Islet of Langerhans (tissue), 1 donor: ENCODE data around the gene KLHDC10.

Experiments
- FAIRE-seq: peaks from one replicate; lab custom pipeline; 2011; peaks lifted over from hg19 to GRCh38; lab: Jason Lieb, UNC

KLHDC10 gene

DNA sequence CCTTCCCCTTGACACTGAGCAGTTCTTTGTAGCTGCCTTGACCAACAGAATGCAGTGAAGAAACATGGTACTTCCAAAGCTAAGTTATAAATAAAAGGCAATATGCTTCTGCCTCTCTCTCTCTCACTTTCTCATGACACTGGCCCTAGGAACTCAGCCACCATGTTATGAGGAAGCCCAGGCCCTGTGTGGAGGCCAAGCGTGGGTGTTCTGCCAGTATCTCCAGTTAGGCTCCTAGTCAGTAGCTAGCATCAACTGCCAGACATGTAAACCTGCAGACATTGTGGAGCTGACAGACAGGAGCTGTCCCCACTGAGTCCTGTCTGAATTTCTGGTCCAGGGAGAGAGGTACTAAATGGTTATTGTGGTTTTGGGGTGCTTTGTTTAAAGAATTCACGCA lies 89.7 kb downstream of the KLHDC10 start:
- no peak for FAIRE-seq

DNA sequence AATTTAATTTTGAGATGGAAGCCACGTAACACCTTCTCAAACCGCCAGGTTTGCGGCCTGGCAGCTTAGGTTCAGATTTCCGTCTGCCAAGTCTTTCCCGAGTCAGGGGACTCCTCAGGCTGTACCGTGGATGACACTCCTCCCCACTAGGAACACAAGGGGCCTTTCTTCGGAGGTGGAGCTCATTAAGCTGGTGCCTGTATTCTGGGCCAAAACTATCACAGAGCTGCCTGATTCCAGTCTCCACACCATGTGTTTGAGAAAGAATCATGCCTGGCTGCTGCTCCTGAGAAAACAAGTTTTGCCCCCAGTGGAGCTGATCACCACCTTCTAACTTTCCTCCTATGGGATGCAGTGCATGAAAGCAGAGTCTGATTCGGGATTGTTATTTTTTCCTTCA lies 90.1 kb downstream of the KLHDC10 start:
- no peak for FAIRE-seq

DNA sequence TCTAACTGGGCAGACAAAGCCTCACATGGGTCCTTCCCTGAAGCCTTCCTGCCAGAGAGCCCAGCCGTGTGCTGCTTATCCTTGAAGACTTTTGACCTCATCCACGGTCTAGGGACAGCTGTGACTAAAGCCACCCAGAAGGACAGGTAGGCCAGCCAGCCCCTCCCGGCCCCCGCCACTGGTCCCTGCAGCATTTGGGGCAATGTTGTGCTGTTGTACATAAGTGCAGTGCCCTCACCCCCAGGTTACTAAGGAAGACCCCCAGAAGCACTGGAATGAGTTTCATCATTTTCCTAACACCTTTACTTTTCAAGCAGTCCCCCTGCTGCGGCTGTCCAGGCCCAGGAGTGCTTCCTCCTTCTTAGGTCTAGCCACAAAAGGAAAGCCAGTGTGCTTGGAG lies 91.9 kb downstream of the KLHDC10 start:
- FAIRE-seq: no peak

DNA sequence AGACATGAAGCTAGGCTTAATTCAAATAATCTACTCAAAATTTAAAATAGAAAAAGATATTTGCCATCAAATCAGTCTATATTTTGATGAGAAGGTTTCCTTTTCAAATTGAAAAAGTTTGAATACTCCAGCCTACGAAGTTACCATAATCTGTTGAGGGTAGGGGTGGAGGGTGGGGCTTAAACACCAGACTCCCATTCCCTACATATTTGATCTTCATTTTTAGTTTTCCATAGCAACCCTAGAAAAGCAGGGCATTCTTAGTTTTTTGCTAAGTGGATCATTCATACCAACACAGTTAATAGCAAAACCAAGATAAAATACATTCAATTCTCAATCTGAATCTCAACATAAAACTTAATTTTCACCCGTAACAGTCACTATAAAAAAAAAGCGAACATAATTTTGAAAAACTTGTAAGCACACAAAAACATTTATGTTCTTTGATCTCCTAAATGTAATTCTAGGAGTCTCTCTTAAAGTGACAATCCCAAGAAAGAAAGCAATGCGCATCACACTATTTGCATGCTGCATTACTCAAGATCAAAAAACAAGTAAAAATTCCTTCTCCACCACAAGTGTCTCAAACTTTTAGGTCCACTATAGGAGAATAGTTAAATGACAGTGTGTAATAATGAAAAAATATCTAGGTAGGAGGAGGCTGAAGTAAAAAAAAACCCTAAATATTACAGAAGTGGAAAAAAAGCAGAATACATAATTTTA lies 104.1 kb downstream of the KLHDC10 start:
- FAIRE-seq: no peak

DNA sequence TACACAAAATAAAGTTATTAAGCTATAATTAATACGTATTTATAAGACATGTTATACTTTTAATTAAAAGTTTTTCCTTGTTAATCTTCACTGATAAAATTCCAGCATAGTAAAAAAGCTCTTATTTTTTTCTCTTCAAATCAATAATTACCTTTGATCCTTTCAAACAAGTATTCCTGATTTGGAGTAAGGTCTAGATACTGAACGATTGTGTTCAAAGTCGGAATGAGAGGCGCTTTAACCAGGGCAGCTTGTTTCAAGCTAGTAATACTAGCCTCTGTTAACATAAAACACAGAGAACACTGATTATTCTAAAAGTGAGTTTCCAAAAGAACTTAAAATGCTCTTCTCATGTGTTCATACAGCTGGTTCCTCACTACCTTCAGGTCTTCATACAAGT lies 107.9 kb downstream of the KLHDC10 start:
- FAIRE-seq: no peak

DNA sequence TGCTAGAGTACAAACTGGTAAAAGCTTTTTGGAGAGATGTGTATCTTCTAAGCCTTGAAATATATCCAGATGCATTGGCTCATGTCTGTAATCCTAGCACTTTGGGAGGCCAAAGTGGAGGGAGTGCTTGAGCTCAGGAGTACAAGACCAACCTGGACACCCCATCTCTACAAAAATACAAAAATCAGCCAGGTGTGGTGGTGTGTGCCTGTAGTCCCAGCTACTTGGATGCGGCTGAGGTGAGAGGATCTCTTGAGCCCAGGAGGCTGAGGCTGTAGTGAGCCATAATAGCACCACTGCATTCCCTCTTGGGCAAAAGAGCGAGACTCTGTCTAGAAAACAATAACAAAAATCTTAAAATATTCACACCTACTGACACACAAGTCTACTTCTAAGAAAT lies 109.3 kb downstream of the KLHDC10 start:
- no peak for FAIRE-seq

DNA sequence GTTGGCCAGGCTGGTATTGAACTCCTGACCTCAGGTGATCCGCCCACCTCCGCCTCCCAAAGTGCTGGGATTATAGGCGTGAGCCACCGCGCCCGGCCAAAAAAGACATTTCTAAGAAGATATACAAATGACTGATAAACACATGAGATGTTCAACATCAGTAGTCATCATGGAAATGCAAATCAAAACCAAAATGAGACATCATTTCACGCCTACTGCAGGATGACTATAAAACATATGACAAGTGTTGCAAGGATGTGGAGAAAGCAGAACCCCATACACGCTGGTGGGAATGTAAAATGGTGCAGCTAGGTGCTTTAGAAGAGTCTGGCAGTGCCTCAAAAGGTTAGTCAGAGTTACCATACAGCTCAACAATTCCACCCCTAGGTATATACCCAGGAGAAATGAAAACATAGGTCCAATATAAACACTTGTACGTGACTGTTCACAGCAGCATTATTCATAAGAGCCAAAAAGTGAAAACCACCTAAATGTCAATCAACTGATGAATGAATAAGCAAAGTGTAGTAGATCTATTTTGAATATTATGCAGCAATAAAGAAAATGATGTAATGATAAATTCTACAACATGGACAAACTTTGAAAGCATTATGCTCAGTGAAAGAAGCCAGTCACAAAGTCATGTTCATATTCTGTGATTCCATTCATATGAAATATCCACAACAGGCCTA lies 110.4 kb downstream of the KLHDC10 start:
- no peak for FAIRE-seq

DNA sequence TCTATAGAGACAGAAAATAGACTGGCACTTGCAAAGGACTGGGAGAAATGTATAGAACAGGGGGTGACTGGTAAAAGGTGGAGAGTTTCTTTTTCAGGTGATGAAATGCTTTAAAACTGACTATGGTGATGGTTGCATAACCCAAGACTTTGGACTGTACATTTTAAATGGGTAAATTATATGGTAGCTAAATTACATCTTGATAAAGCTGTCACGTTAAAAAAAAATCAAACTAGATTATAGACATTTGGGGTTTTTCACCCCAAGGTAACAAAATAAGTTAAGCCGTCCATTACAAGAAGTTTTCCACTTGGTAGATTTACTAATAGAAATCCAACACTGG lies 110.9 kb downstream of the KLHDC10 start:
- FAIRE-seq: no peak

DNA sequence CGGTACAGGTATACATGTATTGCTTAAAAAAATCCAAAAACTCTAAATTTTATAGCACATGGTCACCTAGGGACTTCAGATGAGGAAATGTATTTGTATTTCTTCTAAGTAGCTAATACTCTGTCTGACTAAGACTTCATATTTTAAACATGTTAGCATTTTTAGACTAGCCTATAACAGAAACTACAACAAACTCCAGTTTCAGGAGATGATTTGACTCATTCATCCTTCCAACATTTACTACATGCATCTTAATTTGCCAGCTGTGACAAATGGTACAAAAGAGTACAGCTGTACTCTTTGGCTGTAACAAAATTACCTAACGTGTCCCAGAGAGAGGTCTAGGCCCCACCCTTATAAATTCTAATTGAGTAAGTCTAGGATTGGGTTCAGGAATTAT lies 112.7 kb downstream of the KLHDC10 start:
- FAIRE-seq: no peak

DNA sequence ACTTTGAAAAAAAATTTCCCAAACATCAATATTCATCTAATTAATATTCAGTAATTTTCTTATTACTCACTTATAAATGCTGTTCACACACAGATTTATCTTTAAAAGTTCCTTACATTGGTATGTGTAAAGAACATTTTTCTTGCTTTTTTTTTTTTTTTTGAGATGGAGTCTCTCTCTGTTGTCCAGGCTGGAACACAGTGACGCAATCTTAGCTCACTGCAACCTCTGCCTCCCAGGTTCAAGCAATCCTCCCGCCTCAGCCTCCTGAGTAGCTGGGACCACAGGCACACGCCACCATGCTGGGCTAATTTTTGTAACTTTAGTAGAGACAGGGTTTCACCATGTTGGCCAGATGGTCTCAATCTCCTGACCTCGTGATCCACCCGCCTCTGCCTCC lies 114.0 kb downstream of the KLHDC10 start:
- FAIRE-seq: peak; percentile 33
